Measurements from ENCODE around the gene S100A2. TPM values are rescaled to one million over a fixed set of nuclear protein-coding genes. Genes with fewer than 3 reads are reported as not detected.

Gene S100A2
- total RNA-seq, 1 donor = 1.8 TPM

- H3K4me3 ChIP-seq (ENCODE audit: insufficient read depth, low read length) = peak overlapping the region; percentile 88
- peaks cover 46% of the 10 kb centered on the region for H3K4me1 ChIP-seq (ENCODE audit: insufficient read depth, low read length)
- H3K79me2 ChIP-seq (ENCODE audit: insufficient read depth, low read length) = peaks cover 71% of the 10 kb centered on the region
- peak overlapping the region; percentile 91 for H3K4me2 ChIP-seq (ENCODE audit: insufficient read depth, low read length)
- peak overlapping the region; percentile 58 for H3K27ac ChIP-seq (ENCODE audit: low read depth, low read length)
- H3K9me3 ChIP-seq (ENCODE audit: low read depth, low read length) = no peaks in the 10 kb centered on the region
- peak; percentile 87 for DNase-seq (ENCODE audit: insufficient read length, low spot score, missing footprints)
- H3K36me3 ChIP-seq (ENCODE audit: insufficient read depth, low read length) = peaks cover 20% of the 10 kb centered on the region
- H3K27me3 ChIP-seq (ENCODE audit: insufficient read depth, low read length) = no peaks in the 10 kb centered on the region
- H4K20me1 ChIP-seq (ENCODE audit: insufficient read depth, low read length) = peaks cover 24% of the 10 kb centered on the region
- H2AFZ ChIP-seq (ENCODE audit: low read length) = no peak overlapping the region
- TF ChIP-seq CTCF (IDR thresholded peaks at IDR 0.05; ENCODE audit: extremely low read depth, low read depth, low read length) = no peak
Observed at GRCh38 chr1:153610811-153611301, 45.2 kb upstream of the S100A2 start.

- H3K4me1 ChIP-seq (ENCODE audit: insufficient read depth, low read length) = peaks cover 46% of the 10 kb centered on the region
- peak overlapping the region; percentile 58 for H3K27ac ChIP-seq (ENCODE audit: low read depth, low read length)
- peaks cover 24% of the 10 kb centered on the region for H4K20me1 ChIP-seq (ENCODE audit: insufficient read depth, low read length)
- DNase-seq (ENCODE audit: insufficient read length, low spot score, missing footprints) = peak; percentile 75
- H2AFZ ChIP-seq (ENCODE audit: low read length) = no peak overlapping the region
- TF ChIP-seq CTCF (IDR thresholded peaks at IDR 0.05; ENCODE audit: extremely low read depth, low read depth, low read length) = no peak
- no peaks in the 10 kb centered on the region for H3K27me3 ChIP-seq (ENCODE audit: insufficient read depth, low read length)
- peak overlapping the region; percentile 91 for H3K4me2 ChIP-seq (ENCODE audit: insufficient read depth, low read length)
- peaks cover 71% of the 10 kb centered on the region for H3K79me2 ChIP-seq (ENCODE audit: insufficient read depth, low read length)
- H3K9me3 ChIP-seq (ENCODE audit: low read depth, low read length) = no peaks in the 10 kb centered on the region
- peaks cover 23% of the 10 kb centered on the region for H3K36me3 ChIP-seq (ENCODE audit: insufficient read depth, low read length)
- H3K4me3 ChIP-seq (ENCODE audit: insufficient read depth, low read length) = peak overlapping the region; percentile 88
Observed at GRCh38 chr1:153610334-153610733, 44.7 kb upstream of the S100A2 start.

GRCh38 chr1:153609585-153609907 lies 43.9 kb upstream of the S100A2 start:
- Histone ChIP-seq H3K36me3 (ENCODE audit: insufficient read depth, low read length) (peaks cover 31% of the 10 kb centered on the region), H3K4me3 (ENCODE audit: insufficient read depth, low read length) (no peak overlapping the region), H3K79me2 (ENCODE audit: insufficient read depth, low read length) (peaks cover 73% of the 10 kb centered on the region)

More at GRCh38 chr1:153609585-153609907, 43.9 kb upstream of the S100A2 start:
- Histone ChIP-seq H3K9me3 (ENCODE audit: low read depth, low read length) (no peaks in the 10 kb centered on the region), H3K4me2 (ENCODE audit: insufficient read depth, low read length) (peak overlapping the region; percentile 91), H3K27me3 (ENCODE audit: insufficient read depth, low read length) (no peaks in the 10 kb centered on the region), H4K20me1 (ENCODE audit: insufficient read depth, low read length) (peaks cover 24% of the 10 kb centered on the region), H3K27ac (ENCODE audit: low read depth, low read length) (peak overlapping the region; percentile 58), H2AFZ (ENCODE audit: low read length) (no peak overlapping the region), H3K4me1 (ENCODE audit: insufficient read depth, low read length) (peaks cover 45% of the 10 kb centered on the region)
- no peak for TF ChIP-seq CTCF (IDR thresholded peaks at IDR 0.05; ENCODE audit: extremely low read depth, low read depth, low read length)
- no peak for DNase-seq (ENCODE audit: insufficient read length, low spot score, missing footprints)
